ENCODE results near the gene RANBP3.
"Not testable (repeated sequence)": the region's sequence is repeated elsewhere in the genome, so short reads cannot be mapped to it uniquely, and the experiment has no call there.

Gene RANBP3

GRCh38 chr19:5961969-5962945 is 15.7 kb downstream of the RANBP3 start:
- no peak overlapping the region for H3K9ac ChIP-seq (ENCODE audit: low read length)
- no peak overlapping the region for H3K27ac ChIP-seq (ENCODE audit: low read length)
- no peak overlapping the region for H3K4me3 ChIP-seq (ENCODE audit: low read length)
- no peak overlapping the region for H2AFZ ChIP-seq (ENCODE audit: low read length)
- H3K9me3 ChIP-seq (replicated peaks; ENCODE audit: insufficient read depth, low read length): no peaks in the 10 kb centered on the region
- H3K79me2 ChIP-seq (ENCODE audit: low read length): peaks cover 99% of the 10 kb centered on the region
- H3F3A ChIP-seq (ENCODE audit: insufficient read depth, low read length): no peaks in the 10 kb centered on the region
- no peak for DNase-seq
- H3K9me2 ChIP-seq (replicated peaks; ENCODE audit: insufficient read depth, low read length): no peaks in the 10 kb centered on the region
- TF ChIP-seq EZH2phosphoT487 (IDR thresholded peaks at IDR 0.05; ENCODE audit: low read length): no peak
- H3K4me1 ChIP-seq (ENCODE audit: low read length): peaks cover 2% of the 10 kb centered on the region; the same call in 1 of the 2 replicates
- peaks cover 78% of the 10 kb centered on the region for H4K20me1 ChIP-seq (ENCODE audit: insufficient read depth, low read length)
- no peaks in the 10 kb centered on the region for H3K27me3 ChIP-seq (replicated peaks; ENCODE audit: insufficient read depth, low read length)
- H3K4me2 ChIP-seq (ENCODE audit: low read depth, low read length): no peak overlapping the region
- H3K36me3 ChIP-seq (replicated peaks; ENCODE audit: insufficient read depth, low read length): 0 out of 2 replicates have a peak, but pooled peaks cover 7% of the 10 kb centered on the region

- not testable (repeated sequence) for H3K27me3 ChIP-seq (replicated peaks; ENCODE audit: insufficient read depth, low read length); H3K4me1 ChIP-seq (ENCODE audit: low read length); DNase-seq; H3K4me2 ChIP-seq (ENCODE audit: low read depth, low read length); H3K9ac ChIP-seq (ENCODE audit: low read length); H3K36me3 ChIP-seq (replicated peaks; ENCODE audit: insufficient read depth, low read length); H3K4me3 ChIP-seq (ENCODE audit: low read length); H3K9me2 ChIP-seq (replicated peaks; ENCODE audit: insufficient read depth, low read length); H3F3A ChIP-seq (ENCODE audit: insufficient read depth, low read length); H3K9me3 ChIP-seq (replicated peaks; ENCODE audit: insufficient read depth, low read length); H2AFZ ChIP-seq (ENCODE audit: low read length); H3K27ac ChIP-seq (ENCODE audit: low read length)
- H4K20me1 ChIP-seq (ENCODE audit: insufficient read depth, low read length): peaks cover 77% of the 10 kb centered on the region
- peaks cover 99% of the 10 kb centered on the region for H3K79me2 ChIP-seq (ENCODE audit: low read length)
Observed at GRCh38 chr19:5961641-5961968, 16.3 kb downstream of the RANBP3 start.

- H3K79me2 ChIP-seq (ENCODE audit: low read length): peaks cover 99% of the 10 kb centered on the region
- H3K4me3 ChIP-seq (ENCODE audit: low read length): no peak overlapping the region
- H3K36me3 ChIP-seq (replicated peaks; ENCODE audit: insufficient read depth, low read length): 0 out of 2 replicates have a peak, but pooled peaks cover 7% of the 10 kb centered on the region
- no peaks in the 10 kb centered on the region for H3K27me3 ChIP-seq (replicated peaks; ENCODE audit: insufficient read depth, low read length)
- H3K27ac ChIP-seq (ENCODE audit: low read length): no peak overlapping the region
- H3K9me2 ChIP-seq (replicated peaks; ENCODE audit: insufficient read depth, low read length): no peaks in the 10 kb centered on the region
- H3K4me2 ChIP-seq (ENCODE audit: low read depth, low read length): no peak overlapping the region
- no peak for DNase-seq
- no peak for TF ChIP-seq EZH2 (optimal IDR thresholded peaks at IDR 0.05; ENCODE audit: low read depth, low read length)
- no peak for TF ChIP-seq EZH2phosphoT487 (IDR thresholded peaks at IDR 0.05; ENCODE audit: low read length)
- no peak for TF ChIP-seq CTCF (IDR thresholded peaks at IDR 0.05; ENCODE audit: low read length)
- no peak overlapping the region for H3K9ac ChIP-seq (ENCODE audit: low read length)
- H2AFZ ChIP-seq (ENCODE audit: low read length): no peak overlapping the region
- no peaks in the 10 kb centered on the region for H3F3A ChIP-seq (ENCODE audit: insufficient read depth, low read length)
- H3K4me1 ChIP-seq (ENCODE audit: low read length): no peaks in the 10 kb centered on the region
- H4K20me1 ChIP-seq (ENCODE audit: insufficient read depth, low read length): peaks cover 68% of the 10 kb centered on the region
- H3K9me3 ChIP-seq (replicated peaks; ENCODE audit: insufficient read depth, low read length): no peaks in the 10 kb centered on the region
Observed at GRCh38 chr19:5960005-5961001, 17.6 kb downstream of the RANBP3 start.

DNA sequence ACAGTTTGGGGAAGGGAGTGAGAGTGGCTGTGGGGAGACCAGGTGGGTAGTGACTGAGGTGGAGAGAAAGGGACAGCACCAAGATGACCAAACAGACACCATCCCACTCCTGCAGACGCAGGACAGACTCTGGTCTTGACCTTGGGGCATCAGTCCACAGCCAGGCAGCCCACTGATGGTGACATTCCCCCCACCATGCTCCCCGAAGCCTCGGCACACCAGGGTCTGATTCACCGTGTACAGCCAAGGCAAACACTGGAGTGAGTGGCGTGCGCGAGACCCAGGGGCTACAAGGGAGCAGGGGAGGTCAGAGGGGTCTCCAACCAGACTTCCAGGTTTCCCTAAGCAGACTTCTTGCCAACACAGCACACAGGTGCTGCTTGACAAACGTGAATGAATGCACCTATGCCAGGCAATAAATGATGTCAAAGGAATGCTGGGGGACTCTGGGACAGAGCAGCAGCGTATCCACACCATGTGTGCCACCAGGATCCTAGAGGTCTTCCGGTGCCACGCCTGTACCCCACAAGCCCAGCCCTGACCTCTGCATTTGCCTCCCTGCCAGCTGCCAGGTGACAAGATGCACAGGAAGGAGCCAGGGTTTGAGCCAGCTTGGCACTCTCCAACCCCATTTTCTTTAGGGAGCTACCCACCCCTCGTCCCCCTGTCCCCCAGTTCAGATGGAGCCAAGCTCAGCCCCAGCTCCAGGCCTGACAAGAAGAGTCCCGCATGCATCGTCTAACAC is 18.5 kb downstream of the RANBP3 start:
- H4K20me1 ChIP-seq (ENCODE audit: insufficient read depth, low read length): peaks cover 67% of the 10 kb centered on the region
- H3K4me1 ChIP-seq (ENCODE audit: low read length): no peaks in the 10 kb centered on the region; the same call in 1 of the 2 replicates
- no peaks in the 10 kb centered on the region for H3K9me3 ChIP-seq (replicated peaks; ENCODE audit: insufficient read depth, low read length)
- H2AFZ ChIP-seq (ENCODE audit: low read length): no peak overlapping the region
- no peaks in the 10 kb centered on the region for H3K9me2 ChIP-seq (replicated peaks; ENCODE audit: insufficient read depth, low read length)
- 0 out of 2 replicates have a peak, but pooled peaks cover 6% of the 10 kb centered on the region for H3K36me3 ChIP-seq (replicated peaks; ENCODE audit: insufficient read depth, low read length)
- H3K27me3 ChIP-seq (replicated peaks; ENCODE audit: insufficient read depth, low read length): no peaks in the 10 kb centered on the region
- no peak overlapping the region for H3K27ac ChIP-seq (ENCODE audit: low read length)
- H3K79me2 ChIP-seq (ENCODE audit: low read length): peaks cover 100% of the 10 kb centered on the region
- no peaks in the 10 kb centered on the region for H3F3A ChIP-seq (ENCODE audit: insufficient read depth, low read length)
- TF ChIP-seq CTCF (IDR thresholded peaks at IDR 0.05; ENCODE audit: low read length): no peak
- TF ChIP-seq EZH2phosphoT487 (IDR thresholded peaks at IDR 0.05; ENCODE audit: low read length): no peak
- no peak for TF ChIP-seq EZH2 (optimal IDR thresholded peaks at IDR 0.05; ENCODE audit: low read depth, low read length)
- H3K4me2 ChIP-seq (ENCODE audit: low read depth, low read length): no peak overlapping the region
- no peak for DNase-seq
- H3K9ac ChIP-seq (ENCODE audit: low read length): no peak overlapping the region
- H3K4me3 ChIP-seq (ENCODE audit: low read length): no peak overlapping the region

Data from MM.1S (cell line).